Glutamatergic neuron (in vitro differentiated cells): ENCODE measurements around the gene POLD3. TPM values are rescaled to one million over a fixed set of nuclear protein-coding genes. Genes with fewer than 3 reads are reported as not detected.

ENCODE experiments used
- DNase-seq: peaks from one replicate; pipeline ENCODE4 v3.0.0; 2022
- H3K27ac Mint-ChIP-seq: one replicate; pipeline ENCODE4 v1.8.0; 2020; ENCODE audit warnings: mild to moderate bottlenecking, mixed read lengths, inconsistent platforms; ENCODE audit not compliant: unreplicated experiment
- H3K27me3 Mint-ChIP-seq: one replicate; pipeline ENCODE4 v1.8.0; 2020; ENCODE audit warnings: mild to moderate bottlenecking, moderate library complexity, mixed read lengths, inconsistent platforms; ENCODE audit not compliant: unreplicated experiment
- H3K36me3 Mint-ChIP-seq: one replicate; pipeline ENCODE4 v1.8.0; 2020; ENCODE audit warnings: mild to moderate bottlenecking, mixed read lengths, inconsistent platforms; ENCODE audit not compliant: unreplicated experiment
- H3K4me1 Mint-ChIP-seq: one replicate; pipeline ENCODE4 v1.8.0; 2020; ENCODE audit warnings: mild to moderate bottlenecking, low read depth, mixed read lengths, inconsistent platforms; ENCODE audit not compliant: unreplicated experiment
- H3K4me3 Mint-ChIP-seq: one replicate; pipeline ENCODE4 v1.8.0; 2020; ENCODE audit warnings: mild to moderate bottlenecking, mixed read lengths, inconsistent platforms; ENCODE audit not compliant: unreplicated experiment
- H3K9me3 Mint-ChIP-seq: one replicate; pipeline ENCODE4 v1.8.0; 2020; ENCODE audit warnings: mild to moderate bottlenecking, moderate library complexity, mixed read lengths, inconsistent platforms; ENCODE audit not compliant: unreplicated experiment
- CTCF ChIP-seq: fragments of 200-600 bp; sonication (generic); IDR thresholded peaks from one replicate; pipeline ENCODE4 v1.5.0; 2021; ENCODE audit not compliant: partially characterized antibody, unreplicated experiment
- total RNA-seq: library from RNA; stranded (reverse); fragmentation: NEBNext Ultra II Directional; extraction: Animal tissue kit (Norgen Biotek cat#: 25700); gene quantifications from one replicate; pipeline ENCODE4 v1.2.1, GENCODE V29; 2021; ENCODE audit not compliant: unreplicated experiment

POLD3 gene
- total RNA-seq, 1 donor from 2014 or later, result 9.0 TPM

GRCh38 chr11:74678591-74679512 lies 86.5 kb downstream of the POLD3 start:
- Mint-ChIP-seq H3K27ac (no peak overlapping the region), H3K4me1 (peaks cover 8% of the 10 kb centered on the region), H3K27me3 (peaks cover 11% of the 10 kb centered on the region), H3K4me3 (no peak overlapping the region), H3K9me3 (peaks cover 5% of the 10 kb centered on the region), H3K36me3 (peaks cover 6% of the 10 kb centered on the region)
- no peak for TF ChIP-seq CTCF
- no peak for DNase-seq

- H3K9me3 Mint-ChIP-seq, result peaks cover 5% of the 10 kb centered on the region
- no peak overlapping the region for H3K27ac Mint-ChIP-seq
- TF ChIP-seq CTCF, result no peak
- no peak for DNase-seq
- peaks cover 4% of the 10 kb centered on the region for H3K36me3 Mint-ChIP-seq
- no peak overlapping the region for H3K4me3 Mint-ChIP-seq
- peaks cover 8% of the 10 kb centered on the region for H3K4me1 Mint-ChIP-seq
- H3K27me3 Mint-ChIP-seq, result peaks cover 11% of the 10 kb centered on the region
These were observed 87.1 kb downstream of the POLD3 start for GRCh38 chr11:74679513-74679865.

GRCh38 chr11:74680035-74680671 lies 87.8 kb downstream of the POLD3 start:
- peaks cover 11% of the 10 kb centered on the region for H3K27me3 Mint-ChIP-seq
- H3K27ac Mint-ChIP-seq, result no peak overlapping the region
- no peaks in the 10 kb centered on the region for H3K36me3 Mint-ChIP-seq
- H3K9me3 Mint-ChIP-seq, result peaks cover 5% of the 10 kb centered on the region
- no peak overlapping the region for H3K4me3 Mint-ChIP-seq
- DNase-seq, result no peak
- H3K4me1 Mint-ChIP-seq, result peaks cover 8% of the 10 kb centered on the region
- no peak for TF ChIP-seq CTCF

GRCh38 chr11:74680703-74681531 lies 88.5 kb downstream of the POLD3 start:
- no peak for TF ChIP-seq CTCF
- H3K27ac Mint-ChIP-seq, result no peak overlapping the region
- H3K4me1 Mint-ChIP-seq, result peaks cover 8% of the 10 kb centered on the region
- peaks cover 11% of the 10 kb centered on the region for H3K27me3 Mint-ChIP-seq
- peaks cover 6% of the 10 kb centered on the region for H3K9me3 Mint-ChIP-seq
- H3K4me3 Mint-ChIP-seq, result no peak overlapping the region
- no peaks in the 10 kb centered on the region for H3K36me3 Mint-ChIP-seq
- no peak for DNase-seq
